Fibroblast of skin of left quadriceps (primary cell): ENCODE measurements around the gene SOCS7.

ENCODE experiments used
- DNase-seq, 2 experiments: peaks; one replicate each; pipeline ENCODE4 v3.0.0-alpha.2; 2013; ENCODE audit warnings: low read depth in 2 of 2

SOCS7 gene

DNA sequence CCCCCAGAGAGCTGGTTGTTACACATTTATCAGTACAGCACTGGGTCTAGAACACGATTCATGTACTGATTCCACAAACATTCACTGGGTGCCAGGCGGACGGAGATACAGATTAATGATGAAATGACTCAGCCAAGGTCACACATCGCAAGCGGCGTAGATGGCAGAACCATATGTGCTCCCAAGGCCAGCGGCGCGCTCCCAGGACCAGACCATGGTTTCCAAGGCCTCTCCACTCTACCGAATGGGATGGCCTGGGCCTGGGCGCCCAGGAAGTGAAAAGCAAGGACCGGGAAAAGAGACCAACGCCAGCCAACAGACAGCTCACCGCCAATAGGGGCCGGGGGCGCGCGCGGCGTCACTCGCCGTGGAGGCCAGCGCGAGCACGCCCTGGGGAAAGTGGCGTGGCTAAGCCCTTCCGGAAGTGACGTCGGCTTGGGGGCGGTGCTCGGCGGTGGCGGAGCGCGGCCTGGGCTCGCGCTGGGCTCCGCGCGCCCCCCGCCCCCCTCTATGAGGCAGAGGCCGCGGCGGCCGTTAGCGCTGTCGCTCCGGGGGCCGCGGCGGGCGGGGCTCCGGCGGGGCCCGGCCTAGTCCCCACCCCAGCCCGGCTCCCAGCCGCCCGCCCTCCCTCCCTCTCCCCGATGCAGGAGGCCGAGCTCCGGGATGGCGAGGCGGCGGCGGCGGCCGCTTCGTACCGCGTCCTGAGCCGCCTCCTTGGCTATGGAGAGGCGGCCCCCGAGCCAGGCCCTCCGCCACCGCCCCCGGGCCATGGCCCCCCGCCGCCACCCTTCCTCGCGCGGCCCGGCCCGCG, at the start of gene SOCS7:
SOCS7 (plus strand) TSS at position 433 of the 811 bp plus-strand sequence; CDS start at position 642, 209 bp downstream.
- DNase-seq = peak; percentile 82 to 85

GRCh38 chr17:38315497-38315896, 36.1 kb upstream of the SOCS7 start:
- DNase-seq = no peak

DNA sequence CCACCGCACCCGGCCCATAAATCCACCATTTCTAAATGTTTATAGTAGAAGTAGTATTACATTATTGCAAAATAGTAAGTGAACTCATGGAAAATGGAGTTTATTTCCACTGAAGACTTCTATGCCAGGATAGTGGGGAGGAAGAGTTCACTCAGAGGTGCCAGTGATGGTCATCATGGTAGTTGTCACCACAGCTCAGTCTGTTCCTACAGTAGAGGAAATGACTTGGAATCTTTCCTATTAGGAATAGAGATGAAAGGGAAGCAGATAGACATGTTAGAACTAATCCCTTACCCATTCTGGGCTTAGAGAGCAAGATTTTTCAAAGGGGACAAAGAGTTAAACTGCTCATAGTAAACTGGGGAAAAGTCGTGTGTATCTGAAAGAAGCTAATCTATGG, 34.6 kb upstream of the SOCS7 start:
- DNase-seq = no peak

DNA sequence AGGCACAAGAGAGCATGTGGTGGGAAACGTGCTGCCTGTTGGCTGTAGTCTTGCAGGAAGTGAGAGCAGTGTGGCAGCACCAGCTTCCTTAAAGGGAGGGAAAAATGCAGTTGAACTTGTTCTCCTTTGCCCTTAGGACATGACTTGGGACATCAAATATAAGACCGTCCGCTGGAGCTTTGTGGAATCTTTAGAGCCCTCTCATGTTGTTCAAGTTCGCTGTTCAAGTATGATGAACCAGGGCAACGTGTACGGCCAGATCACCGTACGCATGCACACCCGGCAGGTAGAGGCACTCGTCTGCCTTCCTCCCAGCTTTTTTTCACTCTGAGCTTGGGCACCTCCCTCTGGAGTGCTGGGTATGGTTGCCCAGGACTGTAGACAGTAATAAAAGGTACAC, 31.2 kb upstream of the SOCS7 start:
- no peak for DNase-seq

GRCh38 chr17:38322156-38322779, 29.4 kb upstream of the SOCS7 start:
- DNase-seq = peak in 1 of 2 experiments; percentile 15

DNA sequence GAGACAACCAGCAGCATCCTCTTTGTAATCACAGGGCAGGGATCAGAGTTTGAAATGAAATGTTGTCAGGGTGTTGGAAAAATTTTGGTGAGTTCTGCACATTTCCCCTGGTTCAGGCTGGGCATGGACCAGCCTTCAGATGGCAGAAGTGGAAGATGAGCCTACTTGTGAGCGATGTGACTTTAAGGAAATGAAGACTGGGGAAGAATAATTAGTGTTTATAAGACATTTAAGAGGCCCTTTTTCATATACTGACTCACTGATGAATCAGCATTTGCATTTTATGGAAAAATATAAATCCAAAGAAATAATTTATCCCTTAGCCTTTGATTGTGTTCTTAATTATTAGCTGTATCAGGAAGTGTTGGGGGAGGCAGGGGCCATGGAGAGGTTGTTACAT, 28.7 kb upstream of the SOCS7 start:
- no peak for DNase-seq

DNA sequence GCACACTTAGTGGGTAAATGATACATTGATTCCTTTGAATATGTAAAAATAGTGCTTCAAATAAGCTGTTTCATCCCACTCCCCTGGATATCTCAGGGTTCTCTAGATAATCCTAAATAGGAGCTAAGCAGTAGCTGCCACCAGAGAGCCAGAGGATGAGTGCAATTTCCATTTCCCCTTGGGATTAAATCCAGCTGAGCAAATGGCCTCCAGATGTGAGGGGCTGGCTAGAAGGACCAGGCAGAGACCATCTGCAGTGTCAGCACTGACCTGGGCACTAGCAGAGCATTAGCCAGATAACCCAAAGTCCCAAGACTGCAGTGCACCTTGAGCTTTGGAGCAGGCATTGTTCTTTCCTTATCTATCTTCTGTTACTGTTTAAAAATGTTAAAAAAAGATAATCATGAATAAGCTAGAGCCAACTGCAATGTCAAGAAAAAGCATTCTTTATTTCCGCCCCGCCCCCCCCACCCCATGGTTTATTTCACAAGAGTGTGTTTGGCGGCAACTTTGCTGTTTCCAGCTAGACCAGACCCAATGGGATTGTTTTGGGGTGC, 27.4 kb upstream of the SOCS7 start:
- DNase-seq = no peak

DNA sequence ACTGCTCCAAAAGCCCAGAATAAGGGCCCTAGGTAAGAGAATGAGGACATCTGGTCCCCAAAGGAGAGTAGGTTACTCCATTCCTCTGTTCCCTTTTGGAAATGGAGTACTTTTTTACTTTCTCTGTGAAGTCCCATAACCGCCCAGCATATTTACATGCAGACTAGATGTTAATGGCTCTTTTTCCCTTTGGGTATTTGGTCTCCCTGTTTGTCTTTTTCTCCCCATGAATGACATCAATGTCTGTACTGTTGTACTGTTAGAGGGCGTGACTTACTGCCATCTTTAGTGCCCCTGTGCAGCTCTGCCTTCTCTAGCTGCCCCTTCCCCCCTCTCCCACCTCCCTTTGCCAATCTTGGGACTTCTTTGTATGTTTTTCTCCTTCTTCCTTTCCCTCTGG, 26.9 kb upstream of the SOCS7 start:
- DNase-seq = no peak

DNA sequence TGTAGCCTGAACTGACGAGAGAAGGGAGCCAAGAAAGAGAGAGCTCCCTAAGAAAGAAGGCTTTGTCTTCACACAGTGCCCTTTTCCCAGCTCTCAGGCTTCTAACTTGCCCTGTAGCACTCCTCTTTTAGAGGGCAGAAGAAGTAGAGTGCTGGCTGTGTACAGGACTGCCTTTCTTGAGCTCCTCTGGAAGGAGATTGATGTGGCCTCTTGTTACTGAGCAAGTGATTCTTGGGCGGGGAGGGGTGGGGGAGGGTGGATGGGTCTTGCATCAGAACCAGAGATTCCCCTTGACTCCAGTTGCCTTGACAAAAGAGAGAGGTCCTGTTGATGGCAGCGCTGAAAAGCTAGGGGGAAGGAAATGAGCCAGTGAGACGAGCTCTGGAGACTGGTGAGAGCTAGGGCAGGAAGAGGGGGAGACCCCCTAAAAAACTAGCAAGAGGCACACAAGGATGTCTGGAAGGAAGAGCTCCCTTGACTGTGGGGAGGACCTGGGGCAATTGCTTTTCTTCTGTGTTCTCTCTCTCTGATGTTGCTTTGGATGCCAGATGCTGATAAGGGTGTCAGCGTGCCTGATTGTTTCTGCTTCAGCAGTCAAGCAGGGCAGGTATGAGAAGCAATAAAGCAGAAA, 26.3 kb upstream of the SOCS7 start:
- no peak for DNase-seq

GRCh38 chr17:38326996-38327792, 24.4 kb upstream of the SOCS7 start:
- no peak for DNase-seq

DNA sequence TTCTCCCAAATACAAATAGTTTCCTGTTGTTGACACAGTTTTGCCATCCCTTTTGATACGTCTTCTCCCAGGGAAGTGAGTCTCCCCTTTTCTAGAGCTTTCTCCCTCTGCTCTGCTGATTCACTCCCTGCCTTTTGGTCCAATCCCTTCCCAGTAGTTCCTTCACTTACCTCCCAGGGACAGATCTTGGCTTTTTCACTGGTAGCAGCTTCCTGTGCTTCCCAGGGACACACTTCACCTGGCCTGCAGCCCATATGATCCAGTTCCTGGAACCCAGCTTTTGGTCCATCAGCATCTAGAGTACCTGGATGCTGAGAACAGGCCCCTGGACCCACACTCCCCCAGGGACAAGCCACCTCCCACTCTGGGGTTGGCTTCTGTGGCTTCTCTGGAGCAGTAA, 23.7 kb upstream of the SOCS7 start:
- no peak for DNase-seq

DNA sequence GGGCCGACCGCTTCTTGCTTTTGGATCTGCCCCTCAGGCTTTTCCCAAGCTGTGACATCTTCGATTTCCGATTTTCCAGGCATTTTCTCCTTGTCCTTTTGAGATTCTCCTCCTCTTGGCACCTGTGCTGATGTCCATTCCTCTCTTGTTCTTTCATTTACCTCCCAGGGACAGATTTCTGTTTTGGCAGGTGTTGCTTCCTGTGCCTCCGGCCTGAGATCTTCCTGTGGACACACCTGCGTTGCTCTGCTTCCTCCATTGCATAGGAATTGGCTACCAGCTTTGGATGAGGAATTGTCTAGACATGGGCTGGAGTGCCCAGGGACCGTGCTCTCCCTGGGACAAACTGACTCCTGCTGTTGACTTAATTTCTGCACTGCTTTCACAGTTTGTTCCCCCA, 23.0 kb upstream of the SOCS7 start:
- DNase-seq = no peak

DNA sequence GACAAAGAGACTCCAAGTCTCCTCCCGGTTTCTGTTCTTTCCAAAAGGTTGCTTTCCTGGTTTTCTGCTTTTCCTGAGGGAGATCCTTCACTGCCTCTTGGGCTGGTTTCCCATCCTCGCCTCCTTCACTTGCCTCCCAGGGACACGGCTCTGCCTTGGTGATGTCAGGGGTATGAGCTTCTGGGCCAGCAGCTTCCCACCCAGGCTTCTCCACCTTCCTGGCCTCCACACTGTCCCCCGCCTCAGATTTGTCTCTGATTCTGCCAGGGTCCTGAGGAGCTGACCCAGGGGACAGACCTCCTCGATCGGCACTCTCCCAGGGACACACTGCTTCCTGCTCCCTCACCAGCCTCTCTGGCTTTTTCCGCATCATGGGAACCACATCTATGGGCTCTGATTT, 22.4 kb upstream of the SOCS7 start:
- no peak for DNase-seq

DNA sequence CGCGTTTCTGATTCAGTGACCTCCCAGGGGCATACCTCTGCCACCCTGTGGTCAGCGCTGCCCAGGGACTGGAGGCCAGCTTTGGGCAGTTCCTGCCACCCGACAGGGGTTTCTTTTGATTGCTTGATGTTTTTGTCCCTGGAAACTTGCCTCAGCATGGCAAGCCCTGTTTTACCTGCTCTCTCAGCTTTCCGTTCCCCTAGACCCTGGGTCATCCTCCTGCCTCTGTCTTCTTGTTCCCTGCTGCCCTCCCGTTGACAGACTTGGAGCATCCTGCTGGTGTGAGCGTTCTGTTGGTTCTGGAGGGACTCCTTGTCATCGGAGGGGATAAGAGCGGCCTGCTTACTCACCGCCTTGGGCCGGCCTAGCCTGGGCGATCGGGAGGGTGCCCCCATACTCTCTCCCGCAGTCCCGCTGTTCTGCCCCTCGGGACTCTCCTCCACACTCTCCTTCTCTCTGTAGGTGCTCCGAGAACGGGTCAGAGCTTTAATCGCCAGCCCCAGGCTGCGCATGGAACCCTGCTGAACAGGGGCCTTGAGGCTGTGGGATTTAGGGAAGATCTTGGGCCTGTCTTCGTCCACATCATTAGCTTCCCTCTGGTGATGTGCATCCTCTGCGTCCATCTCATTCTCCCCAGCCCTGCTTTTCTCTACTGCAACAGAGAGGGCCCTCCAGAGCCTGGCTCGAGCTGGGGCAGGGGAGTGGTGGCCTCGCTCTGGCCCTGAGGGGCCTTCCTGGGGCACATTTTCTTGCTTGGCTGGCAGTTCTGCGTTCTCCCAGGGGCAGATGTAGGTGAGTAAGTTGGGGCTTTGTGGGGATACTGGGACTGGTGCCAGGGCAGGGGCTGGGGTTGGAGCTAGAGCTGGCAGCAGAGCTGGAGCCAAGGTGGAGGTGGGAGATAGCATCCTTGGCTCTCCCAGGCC, 21.6 kb upstream of the SOCS7 start:
- no peak for DNase-seq

DNA sequence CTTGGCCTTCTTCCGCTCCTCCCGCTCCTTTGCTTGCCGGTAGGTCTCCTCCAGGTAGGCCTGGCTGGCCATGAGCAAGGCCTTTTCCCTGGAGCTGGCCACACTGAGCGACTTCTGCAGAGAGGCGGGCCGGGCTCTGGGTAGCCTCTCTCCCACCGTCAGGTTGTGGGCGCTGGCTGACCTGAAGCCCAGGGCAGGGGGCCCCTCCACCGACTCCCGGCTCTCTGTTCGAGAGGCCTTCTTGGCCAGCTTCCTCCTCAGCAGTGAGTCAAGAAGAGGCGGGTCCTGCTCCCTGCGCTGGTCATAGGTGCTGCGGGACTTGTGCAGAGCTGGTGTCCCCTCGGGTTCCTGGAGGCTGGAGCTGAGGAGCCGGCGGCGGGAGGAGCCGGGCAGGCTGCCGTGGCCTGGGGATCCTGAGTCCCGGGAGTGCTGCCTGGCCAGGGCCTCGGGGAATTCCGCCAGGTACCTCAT, 20.7 kb upstream of the SOCS7 start:
- DNase-seq = no peak

DNA sequence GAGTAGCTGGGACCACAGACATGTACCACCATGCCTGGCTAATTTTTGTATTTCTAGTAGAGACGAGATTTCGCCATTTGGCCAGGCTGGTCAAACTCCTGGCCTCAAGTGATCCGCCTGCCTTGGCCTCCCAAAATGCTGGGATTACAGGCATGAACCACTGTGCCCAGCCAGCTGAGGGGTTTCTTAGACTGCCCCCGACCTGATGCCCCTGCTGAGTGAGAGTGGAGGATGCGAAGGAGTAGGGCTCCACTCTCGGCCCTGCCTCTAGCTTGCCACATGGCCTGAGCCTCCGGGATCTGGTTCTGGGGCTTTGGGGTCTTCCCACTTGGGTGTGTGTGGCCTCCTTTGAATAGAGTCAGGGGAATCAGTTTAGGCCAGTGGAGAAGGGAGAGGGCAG, 18.9 kb upstream of the SOCS7 start:
- DNase-seq = no peak

- DNase-seq = no peak
Observed at GRCh38 chr17:38333635-38334295, 17.9 kb upstream of the SOCS7 start.

- no peak for DNase-seq
Observed at GRCh38 chr17:38334480-38335364, 16.9 kb upstream of the SOCS7 start.

DNA sequence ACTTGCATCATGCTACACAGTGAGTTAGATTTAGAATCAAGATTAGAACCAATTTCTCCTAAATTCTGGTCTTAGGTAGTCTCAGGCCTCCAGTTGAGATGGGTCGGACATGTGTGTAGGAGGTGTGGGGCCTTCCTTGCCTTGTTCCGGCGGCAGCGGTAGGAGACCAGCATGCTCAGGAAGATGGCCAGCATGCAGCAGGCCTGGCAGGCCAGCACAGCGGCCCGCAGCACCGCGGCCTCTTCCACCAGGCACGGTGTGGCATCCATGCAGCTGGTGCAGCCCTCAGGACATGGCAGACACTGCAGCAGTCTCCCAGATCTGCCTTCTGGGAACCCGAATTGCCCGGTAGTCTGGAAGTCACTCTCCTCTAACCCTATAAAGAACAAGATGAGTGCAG, 14.8 kb upstream of the SOCS7 start:
- no peak for DNase-seq
